ENCODE data around the gene TAPBPL. TPM values are rescaled to one million over a fixed set of nuclear protein-coding genes. Genes with fewer than 3 reads are reported as not detected.

TAPBPL gene
- total and polyA plus RNA-seq, 2 of the 13 experiments (the other 11 are each of a cell fraction or from before 2014, with no cell fraction given), result 10.0 to 14.5 TPM

- TF ChIP-seq FOXO4 (CRISPR knock-in tag; conservative IDR thresholded peaks at IDR 0.05), result 0 out of 2 replicates have a peak, but pooled peaks have one; percentile 84
- no peak for TF ChIP-seq ZNF160 (CRISPR knock-in tag; IDR thresholded peaks at IDR 0.05)
- TF ChIP-seq BORCS8-MEF2B (CRISPR knock-in tag; IDR thresholded peaks at IDR 0.05), result peak; percentile 65; the same call in 1 of the 2 replicates
- TF ChIP-seq SP2 (CRISPR knock-in tag; IDR thresholded peaks at IDR 0.05), result 0 out of 2 replicates have a peak, but pooled peaks have one; percentile 1
- 0 out of 2 replicates have a peak, but pooled peaks have one; percentile 14 for TF ChIP-seq ZNF317 (CRISPR knock-in tag; IDR thresholded peaks at IDR 0.05)
These were observed 934 bp upstream of the TAPBPL start (continued) for GRCh38 chr12:6450869-6451347.

- ChIA-PET CTCF (ENCODE audit: low intra/inter-chr PET ratio, low total read pairs) (no interaction called here), POLR2A (interaction anchor here (0.9 to 4.0 kb wide), 22 partner anchors 9 to 139 kb away, joined by 3 to 68 read pairs (median 8); partner anchors contain the start of genes GAPDH, MRPL51, SCNN1A and VAMP1)
- Histone ChIP-seq H2AFZ (ENCODE audit: low read length) (peak overlapping the region; percentile 39), H3K4me2 (ENCODE audit: low read depth, low read length) (peak overlapping the region; percentile 95), H3K4me3 (replicated peaks in 1 of 3; ENCODE audit: insufficient read depth in 1 of 3, low read depth in 2 of 3, low read length in 3 of 3) (peak overlapping the region; percentile 87 to 94 (median 90)), H3K9me3 (ENCODE audit: low read length) (no peaks in the 10 kb centered on the region), H3K79me2 (ENCODE audit: insufficient read depth, low read length) (peaks cover 4% of the 10 kb centered on the region), H3K27me3 (ENCODE audit: control insufficient read depth in 1 of 2, insufficient read depth in 2 of 2, low read length in 2 of 2) (no peaks in the 10 kb centered on the region; a peak in 1 of 5 replicates), H3K27ac (ENCODE audit: extremely low read length, insufficient read depth, low read length) (peak overlapping the region; percentile 90), H3K9ac (ENCODE audit: insufficient read depth, low read depth, low read length) (peak overlapping the region; percentile 88), H4K20me1 (ENCODE audit: insufficient read depth, low read length) (no peaks in the 10 kb centered on the region), H3K36me3 (replicated peaks in 1 of 2; ENCODE audit: control insufficient read depth in 1 of 2, insufficient read depth in 2 of 2, low read length in 2 of 2) (peaks cover 0 to 10% of the 10 kb centered on the region in 2 experiments; a peak in 3 of 5 replicates), H3K4me1 (ENCODE audit: insufficient read depth, low read length) (peaks cover 28% of the 10 kb centered on the region)
- no TSS peak for BruUV-seq (replicated peaks)
- in situ Hi-C loops (cut with HindIII; ENCODE audit: extremely low pct_ligation_motif_present, low pct_unique_long_range_greater_than_20kb) (loop anchor here (25.0 kb wide), 1 partner anchor 390 kb away; no protein-coding TSS in a partner anchor), intact Hi-C loops (cut with micrococcal nuclease; ENCODE audit: unreplicated experiment) (no loop called here)
- FAIRE-seq (no peak), DNase-seq (ENCODE audit: low spot score) (no peak), ATAC-seq (peak; percentile 52)
- WGBS (ENCODE audit: low lambda C conversion rate), result 20% methylated on average over 8 of the region's 9 CpGs
- TF ChIP-seq ZNF230 (CRISPR knock-in tag; IDR thresholded peaks at IDR 0.05) (0 out of 2 replicates have a peak, but pooled peaks have one; percentile 21), BCL3 (CRISPR knock-in tag; IDR thresholded peaks at IDR 0.05) (0 out of 2 replicates have a peak, but pooled peaks have one; percentile 24), IRF1 (CRISPR knock-in tag; IDR thresholded peaks at IDR 0.05; ENCODE audit: low read depth) (0 out of 2 replicates have a peak, but pooled peaks have one; percentile 9), ZNF33B (CRISPR knock-in tag; IDR thresholded peaks at IDR 0.05) (no peak), SALL1 (CRISPR knock-in tag; IDR thresholded peaks at IDR 0.05) (0 out of 2 replicates have a peak, but pooled peaks have one; percentile 13), BORCS8-MEF2B (CRISPR knock-in tag; IDR thresholded peaks at IDR 0.05) (no peak; the same call in 1 of the 2 replicates), ESRRA (CRISPR knock-in tag; IDR thresholded peaks at IDR 0.05; ENCODE audit: low read depth) (peak; percentile 59; the same call in 1 of the 2 replicates), HNRNPL (IDR thresholded peaks at IDR 0.05; ENCODE audit: low read depth, low read length) (0 out of 2 replicates have a peak, but pooled peaks have one; percentile 31), CREB1 (IDR thresholded peaks at IDR 0.05) (no peak), CREB1 (CRISPR knock-in tag; IDR thresholded peaks at IDR 0.05) (no peak), RELA (CRISPR knock-in tag; IDR thresholded peaks at IDR 0.05) (no peak)
These were observed 552 bp downstream of the TAPBPL start for GRCh38 chr12:6452245-6452943.

Measured in HepG2 (cell line).